ENCODE data around the gene ENDOU. TPM values are rescaled to one million over a fixed set of nuclear protein-coding genes. Genes with fewer than 3 reads are reported as not detected.
A peak's percentile ranks its signal among the peaks of the same experiment; 100 is the strongest.

ENDOU gene
- total and polyA plus RNA-seq, 9 donors: 0.69 to 3.6 (median 1.4) TPM

- intact Hi-C loops (cut with DNase I): loop anchor here (5.0 to 10.0 kb wide), 4 partner anchors 40 to 120 kb away; partner anchors contain the start of gene RAPGEF3 (in 1 of the 4)
- Histone ChIP-seq H3K27me3 (no peaks in the 10 kb centered on the region), H3K36me3 (no peaks in the 10 kb centered on the region), H3K9me3 (no peaks in the 10 kb centered on the region), H3K4me1 (ENCODE audit: insufficient read depth) (peaks cover 39% of the 10 kb centered on the region), H3K4me3 (no peak overlapping the region), H3K27ac (peak overlapping the region; percentile 49 to 84)
- TF ChIP-seq POLR2A (IDR thresholded peaks at IDR 0.05) (no peak), CTCF (IDR thresholded peaks at IDR 0.05) (peak; percentile 24 to 54 (median 39))
- DNase-seq: peak; percentile 74 to 86 (median 79)
- 19 to 25% (median 23%) methylated on average over 13 of the region's 13 CpGs for WGBS, 3 donors
These were observed 7.7 kb downstream of the ENDOU start for GRCh38 chr12:47717443-47718193.

- intact Hi-C loops (cut with DNase I): loop anchor here (5.0 to 10.0 kb wide), 4 partner anchors 40 to 120 kb away; partner anchors contain the start of gene RAPGEF3 (in 1 of the 4)
- Histone ChIP-seq H3K36me3 (no peaks in the 10 kb centered on the region), H3K4me3 (no peak overlapping the region), H3K9me3 (no peaks in the 10 kb centered on the region), H3K27ac (peak overlapping the region; percentile 49 to 84), H3K4me1 (ENCODE audit: insufficient read depth) (peaks cover 39% of the 10 kb centered on the region), H3K27me3 (no peaks in the 10 kb centered on the region)
- TF ChIP-seq EP300 (IDR thresholded peaks at IDR 0.05): no peak
- TF ChIP-seq POLR2A (IDR thresholded peaks at IDR 0.05): no peak
- no peak for TF ChIP-seq CTCF (IDR thresholded peaks at IDR 0.05)
- WGBS, 3 donors: 81 to 84% (median 82%) methylated on average over 6 of the region's 6 CpGs
- peak in 1 of 5 donors; percentile 46 for DNase-seq
These were observed 8.2 kb downstream of the ENDOU start for GRCh38 chr12:47717046-47717442.

GRCh38 chr12:47715877-47716548, 9.3 kb downstream of the ENDOU start:
- TF ChIP-seq EP300 (IDR thresholded peaks at IDR 0.05) (no peak), CTCF (IDR thresholded peaks at IDR 0.05) (no peak), POLR2A (IDR thresholded peaks at IDR 0.05) (no peak)
- no peaks in the 10 kb centered on the region for H3K36me3 ChIP-seq
- no peak overlapping the region for H3K4me3 ChIP-seq
- 43 to 49% (median 45%) methylated on average over 13 of the region's 13 CpGs for WGBS, 3 donors
- H3K9me3 ChIP-seq: no peaks in the 10 kb centered on the region
- H3K4me1 ChIP-seq (ENCODE audit: insufficient read depth): peaks cover 39% of the 10 kb centered on the region
- DNase-seq: peak; percentile 70 to 79 (median 74)
- intact Hi-C loops (cut with DNase I): loop anchor here (5.0 to 10.0 kb wide), 4 partner anchors 41 to 121 kb away; partner anchors contain the start of gene RAPGEF3 (in 1 of the 4)
- no peaks in the 10 kb centered on the region for H3K27me3 ChIP-seq
- H3K27ac ChIP-seq: peak overlapping the region; percentile 60 to 84

GRCh38 chr12:47715393-47715876, 9.9 kb downstream of the ENDOU start:
- peak overlapping the region; percentile 60 to 84 for H3K27ac ChIP-seq
- no peak overlapping the region for H3K4me3 ChIP-seq
- H3K4me1 ChIP-seq (ENCODE audit: insufficient read depth): peaks cover 39% of the 10 kb centered on the region
- DNase-seq: peak; percentile 81 to 92 (median 83)
- WGBS, 3 donors: 0 to 6% (median 1%) methylated on average over 10 of the region's 10 CpGs
- H3K9me3 ChIP-seq: no peaks in the 10 kb centered on the region
- TF ChIP-seq CTCF (IDR thresholded peaks at IDR 0.05) (peak; percentile 60 to 97 (median 89)), EP300 (IDR thresholded peaks at IDR 0.05) (no peak)
- intact Hi-C loops (cut with DNase I): loop anchor here (5.0 to 10.0 kb wide), 4 partner anchors 42 to 122 kb away; partner anchors contain the start of gene RAPGEF3 (in 1 of the 4)
- H3K27me3 ChIP-seq: no peaks in the 10 kb centered on the region
- no peaks in the 10 kb centered on the region for H3K36me3 ChIP-seq

All from ovary (tissue), 9 donors.